HepG2 (cell line): ENCODE data around the gene FITM1. TPM values are rescaled to one million over a fixed set of nuclear protein-coding genes. Genes with fewer than 3 reads are reported as not detected.

Source experiments
- ATAC-seq: fragments of 200-7000 bp; cut with Tn5 transposase; 3 replicates; pipeline ENCODE4 v1.9.1; 2020; ENCODE audit warnings: mild to moderate bottlenecking, moderate library complexity
- BruUV-seq: library from RNA; stranded (reverse); fragments of 400-500 nt; replicated peaks from 2 replicates; lab custom pipeline; 2021; lab: Mats Ljungman, UMichigan
- CTCF ChIA-PET: fragments of 300-600 bp; formaldehyde crosslinking; extraction: SDS; loops from one replicate; lab custom pipeline; 2021; ENCODE audit warnings: low total read pairs, inconsistent platforms, low intra/inter-chr PET ratio; lab: Yijun Ruan, JAX
- POLR2A ChIA-PET: fragments of 350-600 bp; sonication (Branson Sonifier 250); formaldehyde crosslinking; loops from one replicate; lab custom pipeline; 2020; ENCODE audit warnings: antibody characterized with exemption, inconsistent platforms; lab: Yijun Ruan, JAX
- DNase-seq: peaks from one replicate; pipeline ENCODE4 v3.0.0-alpha.2; 2015; ENCODE audit warnings: low spot score
- FAIRE-seq: peaks from 3 replicates; lab custom pipeline; 2011; peaks lifted over from hg19 to GRCh38; lab: Jason Lieb, UNC
- H2AFZ ChIP-seq: one replicate; pipeline ENCODE4 v1.6.1; 2011; ENCODE audit warnings: low read length, inconsistent platforms
- H3K27ac ChIP-seq: fragments of 300-600 bp; 3 replicates; pipeline ENCODE4 v1.8.0; 2011; ENCODE audit warnings: mixed run types, mild to moderate bottlenecking, mixed read lengths, low read length, inconsistent platforms; ENCODE audit not compliant: insufficient read depth; ENCODE audit errors: extremely low read length
- H3K27me3 ChIP-seq, 2 experiments: fragments of 200-600 bp in 1 of 2; 2 replicates in 1 of 2; 3 replicates in 1 of 2; pipeline versions ENCODE4 v1.6.0 to v1.8.0; 2011; ENCODE audit warnings: low read length in 2 of 2, mild to moderate bottlenecking in 2 of 2, moderate library complexity in 2 of 2, inconsistent platforms in 1 of 2; ENCODE audit not compliant: insufficient read depth in 2 of 2, control insufficient read depth in 1 of 2
- H3K36me3 ChIP-seq, 2 experiments: fragments of 200-600 bp in 1 of 2; replicated peaks in 1 of 2; 2 replicates in 1 of 2; 3 replicates in 1 of 2; pipeline versions ENCODE4 v1.5.1 to v1.8.0; 2011; ENCODE audit warnings: low read length in 2 of 2, inconsistent platforms in 1 of 2; ENCODE audit not compliant: insufficient read depth in 2 of 2, control insufficient read depth in 1 of 2
- H3K4me1 ChIP-seq: 2 replicates; pipeline ENCODE4 v1.5.1; 2012; ENCODE audit warnings: low read length, inconsistent platforms; ENCODE audit not compliant: insufficient read depth
- H3K4me2 ChIP-seq: 2 replicates; pipeline ENCODE4 v1.6.0; 2011; ENCODE audit warnings: low read depth, low read length, inconsistent platforms
- H3K4me3 ChIP-seq, 3 experiments: fragments of 200-600 bp in 1 of 3; sonication (generic), shearing (Covaris generic) in 1 of 3; replicated peaks in 1 of 3; 2 replicates each; pipeline ENCODE4 v1.5.1; 2011 to 2016; ENCODE audit warnings: low read length in 3 of 3, inconsistent platforms in 2 of 3, low read depth in 2 of 3, mild to moderate bottlenecking in 2 of 3, control low read depth in 1 of 3, mixed read lengths in 1 of 3; ENCODE audit not compliant: insufficient read depth in 1 of 3
- H3K79me2 ChIP-seq: one replicate; pipeline ENCODE4 v1.6.1; 2011; ENCODE audit warnings: low read length, inconsistent platforms; ENCODE audit not compliant: insufficient read depth
- H3K9ac ChIP-seq: 2 replicates; pipeline ENCODE4 v1.6.0; 2011; ENCODE audit warnings: mild to moderate bottlenecking, low read depth, low read length, inconsistent platforms; ENCODE audit not compliant: insufficient read depth
- H3K9me3 ChIP-seq: 2 replicates; pipeline ENCODE4 v1.5.1; 2012; ENCODE audit warnings: mild to moderate bottlenecking, low read length
- H4K20me1 ChIP-seq: 2 replicates; pipeline ENCODE4 v1.6.0; 2011; ENCODE audit warnings: inconsistent platforms, mild to moderate bottlenecking, low read length, moderate library complexity; ENCODE audit not compliant: insufficient read depth
- ATF7-NPFF ChIP-seq: sonication (generic); formaldehyde crosslinking; IDR thresholded peaks from 2 replicates; pipeline ENCODE4 v1.8.1; 2023; ENCODE audit warnings: mild to moderate bottlenecking, low read depth, missing genetic modification reagents, moderate library complexity
- BATF2 ChIP-seq: sonication (generic); formaldehyde crosslinking; IDR thresholded peaks from 2 replicates; pipeline ENCODE4 v1.8.0; 2022; ENCODE audit warnings: mild to moderate bottlenecking, missing genetic modification reagents, moderate library complexity
- BHLHE40 ChIP-seq: IDR thresholded peaks from 2 replicates; pipeline ENCODE4 v1.6.1; 2011; ENCODE audit warnings: low read length, improper control_type of control experiment
- CEBPG ChIP-seq: IDR thresholded peaks from 2 replicates; pipeline ENCODE4 v1.6.1; 2016
- FOXO1 ChIP-seq: sonication (generic); formaldehyde crosslinking; IDR thresholded peaks from 2 replicates; pipeline ENCODE4 v1.4.0; 2020; ENCODE audit warnings: missing genetic modification reagents
- FOXO4 ChIP-seq: sonication (generic); formaldehyde crosslinking; conservative IDR thresholded peaks from 2 replicates; pipeline ENCODE4 v1.8.1; 2023; ENCODE audit warnings: missing genetic modification reagents
- GPN1 ChIP-seq: sonication (generic); formaldehyde crosslinking; IDR thresholded peaks from 2 replicates; pipeline ENCODE4 v1.5.1; 2020; ENCODE audit warnings: missing genetic modification reagents, borderline replicate concordance
- NFIB ChIP-seq: sonication (generic); formaldehyde crosslinking; IDR thresholded peaks from 2 replicates; pipeline ENCODE4 v1.9.0; 2021; ENCODE audit warnings: missing genetic modification reagents, mild to moderate bottlenecking, borderline replicate concordance
- NONO ChIP-seq, 2 experiments: fragments of 450-650 bp in 1 of 2; sonication (generic) in 1 of 2; formaldehyde crosslinking in 1 of 2; IDR thresholded peaks in 1 of 2; conservative IDR thresholded peaks in 1 of 2; 2 replicates each; pipeline versions ENCODE4 v1.6.1 to v1.8.0; 2017 to 2022; ENCODE audit warnings: mild to moderate bottlenecking in 1 of 2, missing genetic modification reagents in 1 of 2, moderate library complexity in 1 of 2
- ONECUT2 ChIP-seq: sonication (generic); formaldehyde crosslinking; IDR thresholded peaks from 2 replicates; pipeline ENCODE4 v1.4.0; 2020; ENCODE audit warnings: missing genetic modification reagents
- RNF2 ChIP-seq: fragments of 450-650 bp; conservative IDR thresholded peaks from 2 replicates; pipeline ENCODE4 v1.6.1; 2016; ENCODE audit warnings: low read depth
- ZIK1 ChIP-seq: sonication (generic); formaldehyde crosslinking; IDR thresholded peaks from 2 replicates; pipeline ENCODE4 v1.5.0; 2020; ENCODE audit warnings: mild to moderate bottlenecking, low read depth, missing genetic modification reagents, borderline replicate concordance
- ZNF101 ChIP-seq: sonication (generic); formaldehyde crosslinking; IDR thresholded peaks from 2 replicates; pipeline ENCODE4 v1.4.0; 2020; ENCODE audit warnings: mild to moderate bottlenecking, low read depth, missing genetic modification reagents, borderline replicate concordance
- ZUFSP ChIP-seq: sonication (generic); formaldehyde crosslinking; IDR thresholded peaks from 2 replicates; pipeline ENCODE4 v1.9.0; 2021; ENCODE audit warnings: missing genetic modification reagents, mild to moderate bottlenecking, borderline replicate concordance
- WGBS: methylation state at CpG from one replicate; pipeline ENCODE4 v1.1.6; 2017; ENCODE audit warnings: low lambda C conversion rate; 5-methylcytosine and 5-hydroxymethylcytosine counted together
- in situ Hi-C: cut with HindIII; loops from 2 replicates; pipeline ENCODE4 v1.10.0; 2017; ENCODE audit warnings: low pct_unique_long_range_greater_than_20kb; ENCODE audit not compliant: extremely low pct_ligation_motif_present
- intact Hi-C: fragments of 100-400 bp; cut with micrococcal nuclease; formaldehyde crosslinking; loops from one replicate; pipeline ENCODE4 v1.10.0; 2022; ENCODE audit not compliant: unreplicated experiment
- polyA plus RNA-seq, 8 experiments: library from polyadenylated mRNA; depleted of rRNA in 3 of 8; stranded (reverse) in 7 of 8; unstranded in 1 of 8; fragments of >200 nt; fragmentation: Illumina TruSeq in 4 of 8; extraction: Trizol in 4 of 8; gene quantifications; 2 replicates each; pipeline versions ENCODE4 v1.2.1 to v1.2.3, GENCODE V29; 2011 to 2016; ENCODE audit warnings: low read depth in 4 of 8, missing spikeins in 1 of 8, mixed read lengths in 1 of 8; ENCODE audit not compliant: insufficient read depth in 1 of 8
- total RNA-seq, 5 experiments: library from RNA; depleted of rRNA; stranded (reverse); fragments of >200 nt; fragmentation: Illumina TruSeq; extraction: Trizol; gene quantifications; 2 replicates each; pipeline ENCODE4 v1.2.3, GENCODE V29; 2016; ENCODE audit warnings: low read depth in 1 of 5
- TF ChIP-seq, protein P1 (sequence below): sonication (generic); formaldehyde crosslinking; IDR thresholded peaks from 2 replicates; pipeline ENCODE4 v1.8.0; 2022; ENCODE audit warnings: missing genetic modification reagents, mild to moderate bottlenecking, moderate library complexity, borderline replicate concordance

Gene FITM1
- total and polyA plus RNA-seq, 2 of the 13 experiments (the other 11 are each of a cell fraction or from before 2014, with no cell fraction given): 2.7 to 5.8 TPM

DNA sequence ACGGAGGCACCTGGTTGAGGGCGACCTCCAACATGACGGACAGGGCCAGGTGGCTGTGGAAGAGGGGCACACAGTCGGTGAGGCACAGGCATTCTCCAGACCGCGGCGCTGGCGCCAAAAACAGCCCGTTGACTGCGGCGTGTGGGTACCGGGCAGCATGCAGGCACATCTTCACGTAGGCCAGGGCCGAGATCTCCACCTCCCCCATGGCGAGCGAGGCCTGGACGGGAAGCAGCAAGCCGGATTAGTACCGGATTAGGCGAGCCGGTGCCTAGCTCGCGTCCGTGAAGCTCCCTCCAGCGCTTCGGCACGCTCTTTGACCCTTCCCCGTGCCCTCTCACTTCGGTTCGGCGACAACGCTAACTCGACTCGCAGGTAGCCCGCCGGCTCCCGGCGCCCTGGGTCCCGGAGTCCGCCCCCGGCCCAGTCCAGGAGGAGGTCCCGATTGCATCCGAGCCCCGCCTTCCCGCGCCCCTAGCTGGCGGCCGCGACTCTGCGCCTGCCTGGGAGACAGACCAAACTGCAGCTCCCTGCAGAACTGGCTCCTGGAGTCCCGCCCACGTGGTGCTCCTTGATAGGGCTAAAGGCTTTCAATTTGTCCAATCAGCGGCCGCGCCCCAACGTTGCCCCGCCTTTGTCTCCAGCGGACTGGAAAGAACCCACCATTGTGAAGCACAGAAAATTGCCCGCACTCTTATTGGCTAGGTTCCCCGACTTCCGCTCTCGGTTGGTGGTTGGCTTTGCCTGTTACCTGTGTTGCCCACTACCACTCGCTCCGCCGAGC, 10.8 kb downstream of the FITM1 start, which contains the start of gene EMC9:
Gene EMC9, minus strand, starts transcription at position 495 of the 784 bp plus-strand sequence. Its CDS starts 287 bp downstream, at position 208.
- intact Hi-C loops (loop anchor here (1.0 to 2.0 kb wide), 5 partner anchors 20 to 158 kb away; partner anchors contain the start of genes CHMP4A, DHRS1, IRF9 and NOP9), in situ Hi-C loops (loop anchor here (25.0 kb wide), 1 partner anchor 829 kb away; the partner anchor contains the start of genes BCL2L2, PABPN1 and PPP1R3E)
- Histone ChIP-seq H3K4me3 (peak within 1 kb of the TSS; percentile 83 to 99 (median 95)), H3K27ac (peak within 1 kb of the TSS; percentile 86), H3K36me3 (peaks cover 25 to 48% of the 10 kb centered on the region in 2 experiments), H3K9me3 (no peaks in the 10 kb centered on the region), H3K79me2 (peaks cover 60% of the 10 kb centered on the region), H3K4me1 (peaks cover 77% of the 10 kb centered on the region), H4K20me1 (peaks cover 11% of the 10 kb centered on the region), H3K9ac (peak within 1 kb of the TSS; percentile 93), H2AFZ (peak within 1 kb of the TSS; percentile 21), H3K27me3 (peaks cover 0 to 3% of the 10 kb centered on the region in 2 experiments; a peak in 1 of 5 replicates), H3K4me2 (peak within 1 kb of the TSS; percentile 94)
- BruUV-seq: TSS peak; percentile 50
- WGBS: 1% methylated on average over 62 of the region's 65 CpGs
- peak; percentile 88 for ATAC-seq
- DNase-seq: peak; percentile 100
- peak; percentile 100 for FAIRE-seq
- POLR2A ChIA-PET: interaction anchor here (0.6 to 22.7 kb wide), 47 partner anchors 9 to 1134 kb away, joined by 3 to 977 read pairs (median 5); partner anchors contain the start of genes ACIN1, C14orf119, CHMP4A and CIDEB
- CTCF ChIA-PET: interaction anchor here (1.0 kb wide), 1 partner anchor 33 kb away, joined by 3 read pairs; no protein-coding TSS in a partner anchor
- TF ChIP-seq NONO (IDR thresholded peaks at IDR 0.05): no peak
- TF ChIP-seq NONO (CRISPR knock-in tag; conservative IDR thresholded peaks at IDR 0.05): no peak
- TF ChIP-seq FOXO1 (CRISPR knock-in tag): peak; percentile 29; the same call in 1 of the 2 replicates
- no peak for TF ChIP-seq BATF2 (CRISPR knock-in tag)
- TF ChIP-seq GPN1 (CRISPR knock-in tag): no peak; the same call in 1 of the 2 replicates
- no peak for TF ChIP-seq ZUFSP
- TF ChIP-seq, protein P1, sequence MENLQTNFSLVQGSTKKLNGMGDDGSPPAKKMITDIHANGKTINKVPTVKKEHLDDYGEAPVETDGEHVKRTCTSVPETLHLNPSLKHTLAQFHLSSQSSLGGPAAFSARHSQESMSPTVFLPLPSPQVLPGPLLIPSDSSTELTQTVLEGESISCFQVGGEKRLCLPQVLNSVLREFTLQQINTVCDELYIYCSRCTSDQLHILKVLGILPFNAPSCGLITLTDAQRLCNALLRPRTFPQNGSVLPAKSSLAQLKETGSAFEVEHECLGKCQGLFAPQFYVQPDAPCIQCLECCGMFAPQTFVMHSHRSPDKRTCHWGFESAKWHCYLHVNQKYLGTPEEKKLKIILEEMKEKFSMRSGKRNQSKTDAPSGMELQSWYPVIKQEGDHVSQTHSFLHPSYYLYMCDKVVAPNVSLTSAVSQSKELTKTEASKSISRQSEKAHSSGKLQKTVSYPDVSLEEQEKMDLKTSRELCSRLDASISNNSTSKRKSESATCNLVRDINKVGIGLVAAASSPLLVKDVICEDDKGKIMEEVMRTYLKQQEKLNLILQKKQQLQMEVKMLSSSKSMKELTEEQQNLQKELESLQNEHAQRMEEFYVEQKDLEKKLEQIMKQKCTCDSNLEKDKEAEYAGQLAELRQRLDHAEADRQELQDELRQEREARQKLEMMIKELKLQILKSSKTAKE (CRISPR knock-in tag): no peak
- TF ChIP-seq ZIK1 (CRISPR knock-in tag): peak; percentile 87
- peak; percentile 67; the same call in 1 of the 2 replicates for TF ChIP-seq ONECUT2
- TF ChIP-seq BHLHE40: no peak; the same call in 1 of the 2 replicates
- peak; percentile 96 for TF ChIP-seq ATF7-NPFF
- peak; percentile 66; the same call in 1 of the 2 replicates for TF ChIP-seq RNF2
- no peak for TF ChIP-seq ZNF101
- no peak for TF ChIP-seq FOXO4 (CRISPR knock-in tag)
- no peak for TF ChIP-seq NFIB (CRISPR knock-in tag)
- TF ChIP-seq CEBPG (CRISPR knock-in tag): peak; percentile 47
